Psoas muscle (tissue), 8 donors: ENCODE measurements around the gene PAPSS1. TPM values are rescaled to one million over a fixed set of nuclear protein-coding genes. Genes with fewer than 3 reads are reported as not detected.

Experiments
- ATAC-seq, 4 donors: fragments of 200-7000 bp; cut with Tn5 transposase; one replicate each; pipeline ENCODE4 v1.9.1; 2020; ENCODE audit warnings: moderate library complexity in 3 of 4, mild to moderate bottlenecking in 2 of 4
- DNase-seq, 2 donors: peaks; one replicate each; pipeline ENCODE4 v3.0.0-alpha.2; 2020
- H3K27ac ChIP-seq: fragments of 200-600 bp; one replicate; pipeline ENCODE4 v1.8.0; 2022
- H3K27me3 ChIP-seq, 3 donors: fragments of 200-600 bp in 1 of 3; one replicate each; pipeline versions ENCODE4 v1.6.1 to v1.8.0; 2013 to 2022; ENCODE audit warnings: low read length in 2 of 3, mild to moderate bottlenecking in 2 of 3, moderate library complexity in 1 of 3; ENCODE audit not compliant: insufficient read depth in 3 of 3
- H3K36me3 ChIP-seq, 2 donors: fragments of 200-600 bp in 1 of 2; one replicate each; pipeline versions ENCODE4 v1.6.1 to v1.8.0; 2013 to 2022; ENCODE audit warnings: low read depth in 1 of 2, mild to moderate bottlenecking in 1 of 2, moderate library complexity in 1 of 2; ENCODE audit not compliant: insufficient read depth in 1 of 2
- H3K4me1 ChIP-seq: fragments of 200-600 bp; one replicate; pipeline ENCODE4 v1.8.0; 2022
- H3K4me3 ChIP-seq: fragments of 200-600 bp; one replicate; pipeline ENCODE4 v1.8.0; 2022; ENCODE audit warnings: mild to moderate bottlenecking
- H3K9me3 ChIP-seq: fragments of 200-600 bp; one replicate; pipeline ENCODE4 v1.8.0; 2022
- WGBS, 3 donors: extraction: QIAGEN DNeasy Blood & Tissue Kit; methylation state at CpG; one replicate each; pipeline versions ENCODE4 v1.1.6 to v1.1.7; 2013; 5-methylcytosine and 5-hydroxymethylcytosine counted together
- intact Hi-C, 2 donors: fragments of 100-400 bp; cut with DNase I; formaldehyde crosslinking; loops; one replicate each; pipeline versions ENCODE4 v1.11.0 to v1.14.2; 2022
- polyA plus RNA-seq, 3 donors: library from polyadenylated mRNA; stranded (reverse); fragments of 200-250 nt; gene quantifications; one replicate each; pipeline ENCODE4 v1.2.3, GENCODE V29; 2013
- total RNA-seq, 4 donors: library from RNA; stranded (reverse); fragmentation: NEBNext Ultra II Directional in 2 of 4; extraction: Animal tissue kit (Norgen Biotek cat#: 25700) in 2 of 4; gene quantifications; one replicate each; pipeline versions ENCODE4 v1.2.1 to v1.2.4, GENCODE V29; 2021 to 2023
- TF ChIP-seq, protein P1 (sequence below): fragments of 200-600 bp; IDR thresholded peaks from one replicate; pipeline ENCODE4 v1.8.0; 2022; ENCODE audit warnings: antibody characterized with exemption
- donor health status: healthy with polysubstance abuse.
- donor health status: DM: no; HTN: no; CAD: no; lungs with moderate emphysema.
- donor health status: Bipolar disorder and iron deficiency.
- donor health status: healthy.
- donor health status: DM: yes; HTN: yes; CAD: no.
- donor health status: DM: no; HTN: no; CAD: no.
- donor health status: DM: no; HTN: no; CAD: no.
- donor health status: DM: yes; HTN: yes; CAD: no.

The PAPSS1 gene
- total and polyA plus RNA-seq, 7 donors, result 4.0 to 10.8 (median 5.5) TPM

DNA sequence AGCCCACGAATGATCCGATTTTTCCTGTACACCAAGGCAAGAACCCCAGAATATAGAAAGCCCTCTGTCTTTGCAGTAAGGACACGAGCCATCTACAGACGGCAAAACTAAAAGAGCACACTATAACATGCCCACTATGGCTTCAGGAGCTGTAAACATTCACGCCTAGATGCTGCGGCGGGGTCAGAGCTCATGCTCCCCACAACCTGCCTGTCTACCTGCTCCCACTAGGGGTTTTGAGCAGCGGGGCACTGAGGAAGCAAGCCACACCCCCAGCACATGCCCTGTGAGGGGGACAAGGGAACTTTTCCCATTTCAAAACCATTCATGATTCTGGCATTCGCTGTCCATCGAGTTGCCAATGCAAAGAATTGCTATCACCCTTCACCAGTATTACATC lies 144.8 kb downstream of the PAPSS1 start:
- no peaks in the 10 kb centered on the region for H3K27me3 ChIP-seq
- H3K4me1 ChIP-seq, result no peaks in the 10 kb centered on the region
- TF ChIP-seq, protein P1, sequence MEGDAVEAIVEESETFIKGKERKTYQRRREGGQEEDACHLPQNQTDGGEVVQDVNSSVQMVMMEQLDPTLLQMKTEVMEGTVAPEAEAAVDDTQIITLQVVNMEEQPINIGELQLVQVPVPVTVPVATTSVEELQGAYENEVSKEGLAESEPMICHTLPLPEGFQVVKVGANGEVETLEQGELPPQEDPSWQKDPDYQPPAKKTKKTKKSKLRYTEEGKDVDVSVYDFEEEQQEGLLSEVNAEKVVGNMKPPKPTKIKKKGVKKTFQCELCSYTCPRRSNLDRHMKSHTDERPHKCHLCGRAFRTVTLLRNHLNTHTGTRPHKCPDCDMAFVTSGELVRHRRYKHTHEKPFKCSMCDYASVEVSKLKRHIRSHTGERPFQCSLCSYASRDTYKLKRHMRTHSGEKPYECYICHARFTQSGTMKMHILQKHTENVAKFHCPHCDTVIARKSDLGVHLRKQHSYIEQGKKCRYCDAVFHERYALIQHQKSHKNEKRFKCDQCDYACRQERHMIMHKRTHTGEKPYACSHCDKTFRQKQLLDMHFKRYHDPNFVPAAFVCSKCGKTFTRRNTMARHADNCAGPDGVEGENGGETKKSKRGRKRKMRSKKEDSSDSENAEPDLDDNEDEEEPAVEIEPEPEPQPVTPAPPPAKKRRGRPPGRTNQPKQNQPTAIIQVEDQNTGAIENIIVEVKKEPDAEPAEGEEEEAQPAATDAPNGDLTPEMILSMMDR, result no peak
- WGBS, 3 donors, result 91 to 97% (median 96%) methylated on average over 10 of the region's 10 CpGs
- no peak for ATAC-seq
- intact Hi-C loops, result no loop called here
- DNase-seq, result no peak
- H3K36me3 ChIP-seq, result no peaks in the 10 kb centered on the region
- no peaks in the 10 kb centered on the region for H3K9me3 ChIP-seq
- no peak overlapping the region for H3K4me3 ChIP-seq
- H3K27ac ChIP-seq, result no peak overlapping the region

DNA sequence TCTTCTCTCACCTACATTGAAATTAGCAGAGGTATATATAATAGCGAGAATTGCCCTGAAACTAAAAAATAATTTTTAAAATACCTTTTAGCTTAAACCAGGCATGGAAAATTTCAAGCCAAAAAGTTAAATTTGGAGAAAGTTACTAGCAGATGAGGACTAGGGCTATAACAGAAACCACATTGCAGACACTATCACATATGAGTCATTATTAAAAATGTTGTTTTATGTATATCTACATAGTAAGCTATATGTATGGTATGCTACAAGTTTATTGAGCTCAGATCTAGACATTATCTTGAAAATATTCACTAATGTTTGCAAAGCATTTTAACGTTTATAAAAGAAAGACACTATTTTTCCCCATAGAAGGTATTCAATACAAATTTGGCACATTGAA lies 147.8 kb downstream of the PAPSS1 start:
- H3K27me3 ChIP-seq, result no peaks in the 10 kb centered on the region
- no peaks in the 10 kb centered on the region for H3K36me3 ChIP-seq
- H3K4me3 ChIP-seq, result no peak overlapping the region
- H3K27ac ChIP-seq, result no peak overlapping the region
- H3K9me3 ChIP-seq, result peaks cover 12% of the 10 kb centered on the region
- no peak for DNase-seq
- TF ChIP-seq, protein P1, result no peak
- ATAC-seq, result no peak
- WGBS, 3 donors, result 73 to 84% (median 80%) methylated on average over 2 of the region's 2 CpGs
- intact Hi-C loops, result no loop called here
- no peaks in the 10 kb centered on the region for H3K4me1 ChIP-seq

DNA sequence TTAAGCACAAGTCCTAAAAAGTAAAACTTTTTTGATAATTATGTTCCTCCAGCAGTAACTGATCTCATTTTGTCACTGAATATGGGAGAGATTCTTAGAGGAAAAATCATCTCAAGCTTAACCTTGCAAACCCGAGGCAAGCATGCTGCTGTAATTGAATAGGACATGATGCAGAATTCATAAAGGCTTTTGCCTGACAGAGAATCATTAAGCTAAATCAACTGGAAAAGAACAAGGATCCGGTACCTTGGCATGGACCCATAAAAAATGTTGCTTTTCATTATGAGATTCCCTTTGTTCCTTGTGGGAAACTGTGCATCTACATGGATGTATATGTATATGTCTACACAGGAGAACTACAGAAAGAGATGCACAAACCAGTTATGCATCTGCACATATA lies 149.1 kb downstream of the PAPSS1 start:
- DNase-seq, result no peak
- Histone ChIP-seq H3K27me3 (no peaks in the 10 kb centered on the region), H3K27ac (no peak overlapping the region), H3K4me3 (no peak overlapping the region), H3K9me3 (peaks cover 12% of the 10 kb centered on the region), H3K36me3 (no peaks in the 10 kb centered on the region), H3K4me1 (no peaks in the 10 kb centered on the region)
- 21 to 27% (median 22%) methylated on average over 2 of the region's 2 CpGs for WGBS, 3 donors
- intact Hi-C loops, result no loop called here
- TF ChIP-seq, protein P1, result no peak
- ATAC-seq, result no peak

DNA sequence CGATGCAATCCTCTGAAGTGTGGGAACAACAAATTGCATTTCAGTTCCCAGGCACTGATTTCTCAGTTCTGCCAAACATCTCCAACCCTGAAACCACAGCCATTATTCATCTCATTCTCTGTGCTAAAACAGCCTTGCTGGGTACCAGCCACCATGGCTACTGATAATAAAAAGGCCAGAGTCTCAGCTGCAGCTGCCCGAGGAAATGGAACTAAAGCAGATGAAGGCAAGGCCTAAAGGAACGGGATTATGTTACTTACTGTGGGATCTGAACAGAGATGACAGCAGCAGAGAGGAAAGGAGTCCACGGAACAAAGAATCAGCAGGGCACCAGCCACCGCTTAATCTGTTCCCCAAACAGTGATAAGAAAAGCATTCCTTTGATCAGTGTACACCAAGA lies 155.7 kb downstream of the PAPSS1 start:
- TF ChIP-seq, protein P1, result no peak
- Histone ChIP-seq H3K36me3 (no peaks in the 10 kb centered on the region), H3K27me3 (no peaks in the 10 kb centered on the region), H3K4me3 (no peak overlapping the region), H3K27ac (no peak overlapping the region), H3K9me3 (peaks cover 14% of the 10 kb centered on the region), H3K4me1 (no peaks in the 10 kb centered on the region)
- intact Hi-C loops, result no loop called here
- no peak for ATAC-seq
- DNase-seq, result no peak
- WGBS, 3 donors, result 21 to 25% (median 23%) methylated on average over 5 of the region's 5 CpGs

Other genes with a start within 250 kb of the PAPSS1 start
- 10 to 100 TPM in 1 of 4 donors, 1 to 10 TPM in 3; 4.6 to 14.2 (median 9.6) TPM for gene SGMS2, start 104.7 kb upstream of the PAPSS1 start, total RNA-seq
- 1 to 10 TPM; 1.7 to 8.7 (median 2.9) TPM for gene SGMS2, start 104.7 kb upstream of the PAPSS1 start, polyA plus RNA-seq
- gene CYP2U1, start 211.3 kb upstream of the PAPSS1 start, total RNA-seq, result 1 to 10 TPM; 2.4 to 4.5 (median 3.9) TPM
- gene CYP2U1, start 211.3 kb upstream of the PAPSS1 start, polyA plus RNA-seq, result 1 to 10 TPM in 2 of 3 donors, under 1 TPM in 1; 0.95 to 3.7 (median 1.9) TPM